Mesenteric fat pad (tissue), 1 donor: Measurements from ENCODE around the gene TMEM273. TPM values are rescaled to one million over a fixed set of nuclear protein-coding genes. Genes with fewer than 3 reads are reported as not detected.

Source experiments
- DNase-seq: peaks from one replicate; pipeline ENCODE4 v3.0.0-alpha.2; 2020; ENCODE audit warnings: low spot score
- total RNA-seq: library from RNA; stranded (reverse); fragmentation: NEBNext Ultra II Directional; extraction: Animal tissue kit (Norgen Biotek cat#: 25700); gene quantifications from one replicate; pipeline ENCODE4 v1.2.1, GENCODE V29; 2021
- donor health status: DM: yes; HTN: yes; CAD: no.

Gene TMEM273
- total RNA-seq, 1 donor from 2014 or later: 17.9 TPM

DNA sequence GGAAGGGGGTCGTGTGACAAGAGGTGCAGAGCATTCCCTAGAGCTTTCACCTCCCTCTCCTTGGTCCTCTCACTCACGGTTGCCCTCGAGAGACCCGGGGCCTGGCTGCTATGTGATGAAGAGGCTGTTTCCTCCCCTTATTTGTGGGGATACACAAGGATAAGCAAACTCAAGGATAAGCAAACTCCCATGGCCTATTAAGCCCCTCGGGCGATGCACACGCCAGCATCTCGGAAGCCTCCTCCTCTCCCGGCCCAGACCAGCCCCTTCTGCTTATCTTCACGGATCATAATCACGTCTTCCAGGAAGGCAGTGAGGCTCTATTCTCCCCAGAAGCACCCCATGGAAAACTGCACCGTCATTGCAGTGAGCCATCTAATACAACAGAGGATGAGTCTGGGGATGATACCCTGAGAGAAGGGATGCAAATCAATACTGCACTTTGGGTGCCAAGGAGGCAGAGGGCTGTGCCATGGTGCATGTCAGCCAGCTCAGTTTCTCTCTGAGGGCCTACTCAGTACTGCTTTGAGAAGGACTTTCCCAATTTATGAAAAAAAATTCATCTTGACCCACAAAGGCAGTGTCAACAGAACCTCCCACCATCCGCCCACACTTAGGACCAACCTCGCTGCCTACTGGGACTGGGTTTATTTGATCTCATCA is 22.2 kb downstream of the TMEM273 start:
- DNase-seq: no peak

DNA sequence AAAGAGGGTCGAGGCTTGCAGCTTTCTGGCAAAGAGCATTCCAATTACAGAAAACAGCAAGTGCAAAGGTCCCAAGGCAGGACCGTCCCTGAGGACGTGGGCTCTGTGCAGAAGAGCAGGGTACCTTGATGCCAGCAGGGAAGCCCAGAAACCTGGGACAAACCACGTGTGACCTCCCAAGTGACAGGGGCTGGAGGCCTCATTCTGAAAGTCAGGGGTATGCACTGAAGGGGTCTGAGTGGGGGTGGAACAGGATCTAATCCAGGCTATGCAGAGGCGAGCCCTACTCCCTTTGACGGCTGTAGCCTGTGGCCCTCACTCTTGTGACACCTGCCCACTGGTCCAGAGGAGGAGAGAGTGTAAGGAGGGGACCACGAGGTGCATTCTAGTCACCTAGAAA is 22.9 kb downstream of the TMEM273 start:
- no peak for DNase-seq

DNA sequence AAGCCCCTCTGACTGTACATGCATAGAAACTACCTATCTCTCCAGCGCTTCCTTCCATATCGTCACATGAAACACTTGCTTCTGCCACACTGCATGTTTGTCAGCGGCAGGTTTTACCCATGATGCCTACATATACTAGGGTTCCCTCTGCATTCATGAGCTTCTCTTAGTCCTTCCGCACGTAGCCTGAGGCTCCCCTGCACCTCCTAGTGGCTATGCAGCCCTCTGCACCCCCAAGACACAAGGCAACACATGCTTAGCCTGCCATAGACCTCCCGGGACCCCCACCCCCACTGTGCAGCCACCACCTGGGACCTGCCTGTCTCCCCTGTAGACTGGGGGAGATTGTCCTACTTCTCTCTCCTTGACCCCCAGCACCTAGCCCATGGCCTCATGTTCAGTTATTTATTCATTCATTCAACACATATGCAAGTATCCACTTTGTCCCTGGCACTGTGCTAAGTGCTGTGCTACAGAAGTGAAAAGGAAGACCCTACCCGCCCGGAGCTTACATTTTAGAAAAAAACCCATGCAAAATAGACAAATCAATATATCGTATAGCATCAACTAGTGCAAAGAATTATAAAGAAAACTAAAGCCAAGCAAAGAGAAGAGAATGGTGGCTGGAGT is 23.5 kb downstream of the TMEM273 start:
- no peak for DNase-seq

DNA sequence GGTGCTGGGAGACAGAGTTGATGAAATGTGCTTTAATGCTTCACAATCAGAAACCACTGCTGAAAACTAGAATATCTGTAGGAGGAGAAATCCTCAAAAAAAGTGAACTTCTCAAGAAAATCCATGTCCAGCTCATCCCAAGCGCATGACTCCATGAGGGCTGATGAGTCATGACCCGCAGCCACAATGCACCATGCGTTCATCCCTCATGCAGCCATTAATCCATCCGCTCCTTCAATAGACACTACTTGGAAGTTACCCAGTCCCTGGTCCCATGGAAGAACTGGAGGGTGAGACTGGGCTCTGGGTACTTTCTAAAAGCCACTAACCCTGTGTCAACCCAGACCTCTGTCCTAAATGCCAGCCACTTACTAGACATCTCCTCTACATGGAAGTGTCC is 24.4 kb downstream of the TMEM273 start:
- no peak for DNase-seq

DNA sequence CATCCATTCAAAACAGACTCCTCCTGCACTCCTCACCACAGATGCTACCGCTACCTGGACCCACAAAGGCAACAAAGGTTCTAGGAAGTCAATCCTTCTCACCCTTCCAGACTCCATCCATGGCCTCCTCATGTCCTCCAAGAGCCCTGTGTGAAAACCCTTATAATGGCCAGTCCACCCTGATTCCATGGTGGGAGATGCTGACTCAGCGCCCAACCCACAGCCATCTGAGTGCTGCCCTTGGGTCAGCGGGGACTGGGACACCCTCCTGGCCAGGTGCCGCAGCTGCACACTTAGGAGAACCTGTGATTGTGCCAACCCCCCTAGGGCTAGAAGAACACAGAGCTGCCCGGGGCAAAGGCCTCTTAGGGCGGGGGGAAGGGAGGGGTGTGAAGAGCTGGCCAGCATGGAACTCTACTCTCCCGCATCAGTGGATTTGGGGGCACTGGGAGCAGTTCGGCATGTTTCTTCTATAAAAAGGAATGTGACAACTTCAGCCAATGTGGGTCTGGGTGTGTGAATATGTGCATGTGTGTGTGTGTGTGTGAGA is 25.4 kb downstream of the TMEM273 start:
- no peak for DNase-seq

DNA sequence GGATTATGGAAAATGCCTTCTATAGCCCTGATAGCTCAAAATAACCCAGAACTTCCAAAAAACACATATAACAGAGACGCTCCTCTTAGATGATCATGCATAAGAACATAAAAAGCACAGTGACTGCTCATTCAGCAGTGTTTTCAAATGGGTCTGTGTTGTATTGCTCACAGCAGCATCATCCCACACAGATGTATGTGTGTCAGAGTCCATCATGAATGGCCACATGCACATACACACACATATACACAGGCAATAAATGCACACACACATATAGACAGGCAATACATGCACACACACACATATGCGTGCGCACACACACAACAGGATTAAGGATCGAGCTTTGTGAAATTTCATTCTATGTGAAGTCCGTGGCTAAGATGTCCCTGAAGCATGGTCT is 26.1 kb downstream of the TMEM273 start:
- DNase-seq: no peak

DNA sequence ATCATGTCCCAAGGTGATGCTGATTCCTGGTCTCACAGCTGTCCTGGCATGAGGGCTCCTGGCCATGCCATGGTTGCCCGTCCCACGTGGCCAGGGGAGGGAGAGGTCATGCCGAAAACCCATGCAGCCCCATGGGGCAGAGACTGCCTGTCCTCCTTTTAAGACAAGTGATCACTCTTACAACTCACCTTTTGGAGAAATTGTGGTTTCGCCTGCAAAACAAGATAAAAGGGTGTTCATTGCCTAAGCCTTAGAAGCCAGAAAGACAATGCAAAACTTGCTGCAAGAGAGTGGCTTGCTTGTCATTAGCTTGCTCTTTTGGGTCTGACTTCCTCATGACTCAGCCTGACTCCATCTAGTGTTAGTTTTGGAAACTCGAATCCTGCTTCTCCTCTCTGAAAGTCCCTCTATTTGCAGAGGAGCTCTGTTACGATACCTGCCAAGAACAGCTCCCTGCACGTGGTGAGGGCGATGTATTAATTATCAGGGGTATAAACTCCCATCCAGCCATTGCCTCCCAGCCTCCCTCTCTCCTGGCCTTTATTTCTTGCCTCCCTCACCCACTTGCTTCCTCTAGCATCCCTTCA is 26.7 kb downstream of the TMEM273 start:
- DNase-seq: no peak

DNA sequence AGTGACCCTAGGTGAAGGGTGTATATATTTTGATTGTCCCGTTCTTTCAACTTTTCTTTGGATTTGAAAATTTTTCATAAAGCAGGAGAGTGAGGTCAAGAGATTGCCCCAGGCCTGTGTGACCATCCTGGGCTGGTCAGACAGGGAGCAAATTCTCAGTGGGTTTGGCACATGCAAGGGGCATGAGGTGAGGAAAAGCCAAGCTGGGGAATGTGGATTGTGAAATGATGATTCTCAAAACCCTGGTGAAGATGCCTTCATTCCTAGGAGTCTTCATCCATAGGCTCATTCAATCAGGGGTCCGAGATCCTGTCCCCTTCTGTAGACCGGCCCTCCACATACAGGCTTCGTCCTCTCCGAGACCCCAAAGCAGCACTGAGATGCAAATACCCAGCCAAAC is 27.4 kb downstream of the TMEM273 start:
- DNase-seq: no peak

DNA sequence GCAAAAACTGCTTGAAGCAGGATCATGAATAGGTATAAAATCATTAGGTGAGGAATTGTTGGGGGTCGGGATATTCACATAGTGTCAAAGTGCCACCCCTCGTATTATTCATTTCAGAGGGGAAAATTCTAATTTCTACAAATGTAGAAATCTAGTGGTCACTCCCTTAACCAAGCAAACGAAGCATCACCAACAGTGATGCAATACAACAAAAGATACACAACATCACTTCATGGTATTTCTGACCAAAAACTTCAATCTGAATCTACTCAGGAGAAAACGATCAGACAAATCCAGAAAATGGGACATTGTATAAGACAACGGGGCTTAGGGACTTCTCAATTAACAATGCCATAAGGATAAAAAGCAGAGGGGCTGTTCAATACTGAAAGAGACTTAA is 28.1 kb downstream of the TMEM273 start:
- DNase-seq: no peak

DNA sequence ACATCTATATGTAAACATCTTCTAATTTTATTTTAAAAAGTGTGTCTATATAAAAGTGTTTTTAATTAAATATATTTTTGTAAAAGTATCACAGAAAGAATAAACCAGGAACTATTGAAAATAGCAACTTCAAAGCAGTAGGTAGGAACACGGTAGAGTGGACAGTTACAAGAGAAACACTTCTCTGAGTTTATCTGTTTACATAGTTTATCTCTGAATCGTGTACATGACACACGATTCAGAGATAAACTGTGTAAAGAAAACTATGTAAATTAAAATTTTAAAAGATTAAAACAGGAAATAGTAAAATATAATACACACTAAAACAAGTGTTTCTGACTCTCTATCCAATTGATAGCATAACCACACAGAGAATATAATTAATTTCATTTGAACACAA is 29.3 kb downstream of the TMEM273 start:
- DNase-seq: no peak

DNA sequence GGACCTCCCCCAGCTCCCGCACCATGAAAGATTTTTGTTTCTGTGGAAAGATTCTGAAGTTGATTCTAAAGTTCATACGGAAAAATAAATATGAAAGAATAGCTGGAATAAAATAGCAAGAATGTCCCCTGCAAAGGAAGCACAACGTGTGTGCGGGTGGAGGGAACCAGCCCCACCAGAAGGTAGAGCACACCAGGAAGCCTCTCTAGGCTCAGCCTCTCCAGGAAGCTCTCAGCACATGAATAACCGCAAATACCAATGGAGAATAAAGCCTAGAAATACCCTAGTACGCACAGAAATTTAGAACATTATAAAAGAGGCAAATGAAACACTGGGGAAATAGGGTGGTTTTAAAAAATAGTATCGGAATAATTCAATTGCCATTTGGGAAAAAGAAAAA is 29.8 kb downstream of the TMEM273 start:
- no peak for DNase-seq

DNA sequence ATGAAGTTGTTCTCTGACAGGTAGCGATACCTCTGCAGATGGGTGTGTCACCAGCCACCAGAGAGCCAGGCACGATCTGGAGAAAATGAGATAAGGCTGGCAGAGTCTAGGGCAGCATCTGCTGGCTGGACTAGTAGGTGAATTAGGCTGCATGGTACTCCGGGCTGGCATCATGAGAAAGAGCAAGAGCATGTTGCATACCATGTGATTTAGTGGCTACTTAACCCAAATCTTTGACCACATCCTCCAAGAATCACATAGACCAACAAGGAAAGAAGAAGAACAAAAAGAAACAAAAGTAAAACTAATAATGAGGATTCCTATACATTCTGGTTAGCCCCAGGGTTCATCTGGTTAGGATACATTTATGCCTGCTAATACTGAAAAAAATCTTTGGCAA is 31.0 kb downstream of the TMEM273 start:
- DNase-seq: no peak

DNA sequence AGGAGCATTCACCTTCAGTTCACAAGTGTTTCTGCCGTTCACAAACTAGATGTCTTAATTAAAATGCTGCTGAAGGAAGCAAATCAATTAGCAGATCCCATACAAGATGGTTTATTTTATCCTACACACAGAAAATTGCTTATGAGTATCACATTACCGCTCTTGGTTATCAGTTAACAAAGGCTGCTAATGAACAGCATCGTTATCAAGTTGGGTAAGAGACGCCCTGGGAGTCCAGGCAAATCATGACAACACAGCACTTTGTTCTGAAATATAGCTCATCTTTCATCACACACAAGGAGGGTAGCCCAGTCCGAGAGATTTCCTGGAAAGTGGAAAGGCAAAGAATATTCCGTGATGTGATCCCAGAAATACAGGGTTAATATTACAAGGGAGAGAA is 33.5 kb downstream of the TMEM273 start:
- no peak for DNase-seq

DNA sequence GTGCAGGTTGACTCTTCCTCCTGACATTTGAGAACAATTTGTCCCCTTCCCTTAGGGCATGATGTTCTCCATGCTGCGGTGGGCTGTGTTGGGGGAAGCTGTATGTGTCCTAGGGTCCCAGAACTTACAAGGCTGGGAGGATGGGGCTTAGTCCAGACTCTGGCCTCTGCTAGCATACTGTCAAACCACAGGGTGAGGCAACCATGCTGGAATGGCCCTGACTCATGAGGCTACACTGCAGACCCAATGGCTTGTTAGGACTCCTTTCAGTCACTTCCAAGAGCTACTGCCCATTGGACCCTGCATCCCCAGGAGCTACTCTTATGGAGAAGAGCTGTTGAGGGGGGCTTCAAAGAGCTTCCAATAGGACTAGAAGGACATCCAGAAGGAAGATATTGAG is 34.2 kb downstream of the TMEM273 start:
- DNase-seq: no peak

DNA sequence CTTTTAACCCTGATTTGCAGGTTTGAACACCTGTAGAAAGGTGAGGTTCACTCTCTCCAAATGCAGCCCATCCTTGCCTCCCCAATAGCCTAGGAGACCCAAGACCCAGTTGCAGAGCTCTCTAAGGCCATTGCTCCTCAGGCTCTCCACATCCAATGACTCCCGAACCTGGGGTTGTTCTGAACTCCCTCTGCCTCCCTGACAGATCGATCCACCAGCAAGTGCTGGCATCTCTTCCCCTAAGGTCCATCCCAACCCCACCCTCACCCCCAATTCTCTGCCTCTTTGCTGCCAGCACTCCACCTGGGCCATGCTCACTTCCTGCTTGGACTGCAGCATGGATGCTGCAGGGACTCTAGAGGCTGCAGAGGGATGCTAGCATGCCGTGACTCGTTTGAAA is 35.1 kb downstream of the TMEM273 start:
- DNase-seq: no peak

DNA sequence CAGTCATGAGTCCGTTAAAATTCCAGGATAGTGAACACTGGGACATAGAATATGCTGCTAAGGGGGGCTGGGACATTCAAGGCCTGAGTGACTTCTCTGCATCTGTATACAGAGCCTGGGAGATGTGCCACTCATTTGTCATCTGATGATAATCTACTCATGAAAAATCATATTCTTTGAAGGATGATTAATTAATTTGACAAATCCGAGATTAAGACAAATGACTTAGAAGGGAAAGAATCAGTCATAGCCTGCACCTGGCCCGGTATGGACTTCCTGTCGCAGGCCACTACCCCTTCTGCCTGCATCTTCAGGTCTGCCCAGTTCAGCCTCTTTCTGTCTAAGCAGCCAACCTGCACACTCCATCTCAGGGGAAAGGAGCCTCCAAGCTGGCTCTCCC is 35.5 kb downstream of the TMEM273 start:
- no peak for DNase-seq

DNA sequence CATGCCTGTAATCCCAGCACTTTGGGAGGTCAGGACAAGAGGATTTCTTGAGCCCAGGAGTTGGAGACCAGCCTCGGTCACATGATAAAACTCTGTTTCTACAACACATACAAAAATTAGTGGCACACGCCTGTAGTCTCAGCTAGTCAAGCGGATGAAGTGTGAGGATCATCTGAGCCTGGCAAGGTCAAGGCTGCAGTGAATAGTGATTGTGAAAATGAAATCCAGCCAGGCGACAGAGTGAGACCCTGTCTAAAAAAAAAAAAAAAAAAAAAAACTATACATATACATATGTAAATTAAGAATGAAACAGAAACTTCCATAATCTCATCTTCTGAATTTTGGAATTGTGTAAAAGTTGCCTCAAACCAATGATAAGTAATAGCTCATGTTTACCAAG is 36.2 kb downstream of the TMEM273 start:
- DNase-seq: no peak

DNA sequence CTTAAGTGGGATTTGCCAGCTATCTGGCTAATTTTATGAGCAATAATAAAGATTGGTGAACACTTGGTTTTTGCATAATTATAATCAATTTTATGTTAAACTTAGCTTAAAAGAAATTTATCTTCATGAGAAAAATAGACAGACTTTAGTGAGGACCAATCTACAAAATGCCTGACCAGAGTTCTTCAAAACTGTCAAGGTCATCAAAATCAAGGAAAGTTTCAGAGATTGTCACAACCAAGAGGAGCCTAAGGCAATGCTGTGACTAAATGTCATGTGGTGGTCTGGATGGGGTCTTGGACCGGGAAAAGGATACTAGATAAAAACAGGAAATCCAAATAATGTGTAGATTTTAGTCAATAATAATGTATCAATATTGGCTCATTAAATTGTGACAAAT is 36.7 kb downstream of the TMEM273 start:
- no peak for DNase-seq

DNA sequence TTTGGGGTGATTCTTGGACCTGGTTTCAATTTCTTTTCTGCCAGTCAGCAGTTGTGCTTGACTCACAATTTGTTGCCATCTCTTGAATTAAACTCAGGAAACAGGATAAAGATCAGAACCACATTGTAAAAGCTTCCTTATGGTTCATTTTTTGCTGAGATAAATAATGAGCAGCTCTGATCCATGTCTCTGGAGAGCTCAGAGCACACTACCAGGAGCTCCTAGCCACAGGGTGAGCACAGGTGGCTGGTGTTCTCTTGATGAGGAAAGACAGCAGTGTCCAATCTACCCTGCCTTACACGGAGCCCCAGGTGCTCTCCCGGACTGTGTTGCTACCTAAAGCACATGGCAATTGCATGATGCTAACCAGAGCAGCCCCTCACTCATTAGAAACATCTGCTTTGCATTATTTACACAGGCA is 37.2 kb downstream of the TMEM273 start:
- DNase-seq: no peak

DNA sequence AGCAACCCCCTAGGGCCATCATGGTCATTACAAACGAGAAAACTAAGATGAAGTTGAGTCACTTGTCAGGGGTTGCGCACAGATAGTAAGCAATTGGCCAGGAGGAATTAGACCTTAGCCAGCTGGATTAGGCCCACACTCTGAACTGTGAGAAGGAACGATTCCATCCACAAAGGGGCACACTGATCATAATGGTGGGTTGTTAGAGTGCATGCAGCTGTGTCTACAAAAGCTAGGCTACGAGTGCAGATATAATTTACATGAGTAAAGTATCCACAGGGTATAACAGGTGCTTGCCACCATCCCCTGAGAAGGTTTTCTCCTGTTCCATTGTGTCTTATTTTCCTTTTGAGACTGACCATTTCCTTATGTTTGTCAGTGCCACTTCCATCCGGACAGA is 37.8 kb downstream of the TMEM273 start:
- DNase-seq: no peak

DNA sequence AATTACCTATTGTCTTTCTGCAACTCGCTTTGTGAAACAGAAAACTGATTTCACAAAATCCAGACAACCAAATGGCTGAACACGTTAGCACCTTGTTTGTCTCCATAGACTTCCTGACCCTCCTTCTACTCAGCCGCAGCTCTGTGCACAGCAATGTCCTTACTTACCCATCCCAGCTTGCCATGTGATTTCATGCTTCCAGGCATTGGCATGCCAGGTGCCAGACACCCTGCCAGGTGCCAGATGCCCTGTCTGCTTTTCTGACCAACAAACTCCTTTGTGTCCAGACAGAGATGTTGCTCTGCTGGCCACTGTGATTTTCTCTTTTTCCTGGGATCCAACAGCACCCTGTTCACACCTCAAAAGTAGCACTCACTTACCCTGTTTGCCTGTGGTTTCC is 38.3 kb downstream of the TMEM273 start:
- no peak for DNase-seq

DNA sequence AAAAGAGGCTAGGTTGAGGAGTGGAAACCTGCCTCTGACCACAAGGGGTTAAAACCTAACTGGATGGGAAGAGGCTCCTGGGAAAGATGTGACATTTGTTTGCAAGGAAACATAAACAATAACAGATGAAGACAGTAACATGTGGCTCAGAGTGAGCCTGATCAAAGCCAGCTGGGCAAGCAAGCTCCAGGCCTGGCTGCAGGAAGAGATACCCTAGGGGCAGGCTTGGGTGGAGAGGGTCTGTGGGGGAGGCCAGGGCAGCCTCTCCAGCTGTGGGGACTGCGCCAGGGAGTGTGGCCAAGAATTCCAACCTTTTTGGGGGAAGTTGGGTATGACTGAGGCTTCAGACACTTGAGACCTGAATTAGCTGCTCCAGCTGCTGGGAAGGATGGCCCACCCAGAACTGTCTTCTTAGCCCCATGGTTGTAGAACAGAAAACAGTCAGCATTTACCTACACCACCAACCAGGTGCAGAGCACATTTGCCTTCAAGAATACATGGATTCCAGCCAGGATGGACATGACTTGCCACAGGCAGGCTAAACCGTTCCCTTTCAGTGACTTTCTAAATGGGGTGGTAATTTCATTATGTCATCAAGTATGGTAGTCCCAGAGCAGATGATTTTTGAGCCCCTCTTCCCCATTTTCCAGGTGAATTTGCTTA is 44.0 kb downstream of the TMEM273 start:
- no peak for DNase-seq
